Mucosa of descending colon (tissue), 3 donors: ENCODE data around the gene MED16. TPM values are rescaled to one million over a fixed set of nuclear protein-coding genes. Genes with fewer than 3 reads are reported as not detected.

Experiments used
- ATAC-seq: fragments of 200-7000 bp; cut with Tn5 transposase; one replicate; pipeline ENCODE4 v1.9.1; 2020; ENCODE audit warnings: mild to moderate bottlenecking, moderate library complexity
- DNase-seq, 3 donors: peaks; one replicate each; pipeline ENCODE4 v3.0.0-alpha.2; 2020
- H3K36me3 ChIP-seq: fragments of 200-600 bp; one replicate; pipeline ENCODE4 v1.8.0; 2021; ENCODE audit warnings: low read depth, mild to moderate bottlenecking
- H3K4me1 ChIP-seq: fragments of 200-600 bp; one replicate; pipeline ENCODE4 v1.8.0; 2021; ENCODE audit warnings: low read depth, mild to moderate bottlenecking
- H3K4me3 ChIP-seq: fragments of 200-600 bp; one replicate; pipeline ENCODE4 v1.8.0; 2021; ENCODE audit warnings: mild to moderate bottlenecking
- H3K9me3 ChIP-seq: fragments of 200-600 bp; one replicate; pipeline ENCODE4 v1.8.0; 2021; ENCODE audit warnings: mild to moderate bottlenecking
- intact Hi-C, 2 donors: fragments of 100-400 bp; cut with DNase I in 1 of 2; cut with micrococcal nuclease in 1 of 2; formaldehyde crosslinking; loops; one replicate each; pipeline versions ENCODE4 v1.11.0 to v1.11.1; 2022; cut with DNase I, micrococcal nuclease
- total RNA-seq, 3 donors: library from RNA; stranded (reverse); fragmentation: NEBNext Ultra II Directional in 2 of 3; extraction: Animal tissue kit (Norgen Biotek cat#: 25700) in 2 of 3; gene quantifications; one replicate each; pipeline versions ENCODE4 v1.2.1 to v1.2.4, GENCODE V29; 2021 to 2023
- TF ChIP-seq, protein P1 (sequence below): fragments of 200-600 bp; IDR thresholded peaks from one replicate; pipeline ENCODE4 v1.8.0; 2022; ENCODE audit warnings: antibody characterized with exemption, mild to moderate bottlenecking
- donor health status: DM: no; HTN: no; CAD: no; lungs with moderate emphysema.
- donor health status: DM: no; HTN: no; CAD: no.
- donor health status: DM: no; HTN: yes; CAD: no.

The MED16 gene
- total RNA-seq, 3 donors from 2014 or later = 53.4 to 77.4 (median 61.4) TPM

DNA sequence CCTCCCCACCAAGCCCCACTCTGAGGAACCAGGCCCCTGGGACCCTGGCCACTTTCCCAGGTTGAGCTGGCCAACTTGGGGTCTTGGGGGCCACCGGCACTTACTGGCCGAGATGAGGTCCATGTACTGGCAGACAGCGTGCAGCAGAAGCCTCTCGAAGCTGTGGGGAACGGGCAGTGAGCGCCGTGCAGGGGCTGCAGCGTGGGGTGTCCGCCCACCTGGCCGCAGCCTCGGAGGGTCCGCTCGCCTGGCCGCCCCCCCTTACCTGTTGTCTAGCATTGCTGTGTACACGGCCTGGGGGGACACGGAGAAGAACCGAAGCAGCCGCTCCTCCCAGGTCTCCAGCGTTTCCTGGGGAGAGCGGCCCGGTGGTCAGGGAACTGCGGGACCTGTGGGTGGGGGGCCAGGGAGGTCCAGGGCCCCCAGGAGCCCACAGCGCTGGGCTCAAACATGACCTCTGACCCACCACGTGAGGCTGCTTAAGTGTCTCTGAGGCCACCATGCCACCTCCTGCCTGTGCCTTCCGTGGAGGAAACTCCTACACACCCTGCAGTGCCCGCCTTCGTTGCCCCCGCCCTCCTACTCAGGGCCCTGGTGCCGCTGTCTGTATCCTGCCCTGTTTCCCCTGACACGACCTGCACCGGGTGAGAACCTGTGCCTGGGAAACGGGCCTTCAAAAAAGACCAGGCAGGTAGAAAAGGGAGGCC, 6.5 kb upstream of the MED16 start:
- Histone ChIP-seq H3K4me3 (no peak overlapping the region), H3K4me1 (peaks cover 2% of the 10 kb centered on the region), H3K9me3 (no peaks in the 10 kb centered on the region), H3K36me3 (no peaks in the 10 kb centered on the region)
- DNase-seq = no peak
- no peak for ATAC-seq
- TF ChIP-seq, protein P1, sequence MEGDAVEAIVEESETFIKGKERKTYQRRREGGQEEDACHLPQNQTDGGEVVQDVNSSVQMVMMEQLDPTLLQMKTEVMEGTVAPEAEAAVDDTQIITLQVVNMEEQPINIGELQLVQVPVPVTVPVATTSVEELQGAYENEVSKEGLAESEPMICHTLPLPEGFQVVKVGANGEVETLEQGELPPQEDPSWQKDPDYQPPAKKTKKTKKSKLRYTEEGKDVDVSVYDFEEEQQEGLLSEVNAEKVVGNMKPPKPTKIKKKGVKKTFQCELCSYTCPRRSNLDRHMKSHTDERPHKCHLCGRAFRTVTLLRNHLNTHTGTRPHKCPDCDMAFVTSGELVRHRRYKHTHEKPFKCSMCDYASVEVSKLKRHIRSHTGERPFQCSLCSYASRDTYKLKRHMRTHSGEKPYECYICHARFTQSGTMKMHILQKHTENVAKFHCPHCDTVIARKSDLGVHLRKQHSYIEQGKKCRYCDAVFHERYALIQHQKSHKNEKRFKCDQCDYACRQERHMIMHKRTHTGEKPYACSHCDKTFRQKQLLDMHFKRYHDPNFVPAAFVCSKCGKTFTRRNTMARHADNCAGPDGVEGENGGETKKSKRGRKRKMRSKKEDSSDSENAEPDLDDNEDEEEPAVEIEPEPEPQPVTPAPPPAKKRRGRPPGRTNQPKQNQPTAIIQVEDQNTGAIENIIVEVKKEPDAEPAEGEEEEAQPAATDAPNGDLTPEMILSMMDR = no peak
- intact Hi-C loops = no loop called here

DNA sequence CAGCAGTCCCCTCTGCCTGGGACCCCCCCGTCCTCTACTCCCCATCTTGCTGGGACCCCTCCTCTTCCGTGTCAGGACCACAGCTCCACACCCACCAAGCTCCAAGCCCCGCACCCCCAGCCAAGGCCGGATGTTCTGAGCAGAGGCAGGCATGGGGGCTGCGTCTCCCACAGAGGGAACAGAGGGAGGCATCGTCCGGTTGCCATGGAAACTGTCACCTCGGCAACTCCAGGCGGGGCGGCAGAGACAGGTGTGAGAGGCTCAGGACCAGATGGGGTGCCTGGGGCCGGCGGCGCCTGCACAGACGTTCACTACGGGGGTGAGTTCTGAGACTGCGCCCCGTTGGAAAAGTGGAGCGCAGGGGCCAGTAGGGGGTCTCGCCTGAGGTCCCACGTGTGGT, 5.7 kb upstream of the MED16 start:
- Histone ChIP-seq H3K9me3 (no peaks in the 10 kb centered on the region), H3K4me1 (peaks cover 2% of the 10 kb centered on the region), H3K36me3 (no peaks in the 10 kb centered on the region), H3K4me3 (no peak overlapping the region)
- TF ChIP-seq, protein P1 = no peak
- DNase-seq (peak in 1 of 3 donors; percentile 70), ATAC-seq (no peak)
- intact Hi-C loops = no loop called here

DNA sequence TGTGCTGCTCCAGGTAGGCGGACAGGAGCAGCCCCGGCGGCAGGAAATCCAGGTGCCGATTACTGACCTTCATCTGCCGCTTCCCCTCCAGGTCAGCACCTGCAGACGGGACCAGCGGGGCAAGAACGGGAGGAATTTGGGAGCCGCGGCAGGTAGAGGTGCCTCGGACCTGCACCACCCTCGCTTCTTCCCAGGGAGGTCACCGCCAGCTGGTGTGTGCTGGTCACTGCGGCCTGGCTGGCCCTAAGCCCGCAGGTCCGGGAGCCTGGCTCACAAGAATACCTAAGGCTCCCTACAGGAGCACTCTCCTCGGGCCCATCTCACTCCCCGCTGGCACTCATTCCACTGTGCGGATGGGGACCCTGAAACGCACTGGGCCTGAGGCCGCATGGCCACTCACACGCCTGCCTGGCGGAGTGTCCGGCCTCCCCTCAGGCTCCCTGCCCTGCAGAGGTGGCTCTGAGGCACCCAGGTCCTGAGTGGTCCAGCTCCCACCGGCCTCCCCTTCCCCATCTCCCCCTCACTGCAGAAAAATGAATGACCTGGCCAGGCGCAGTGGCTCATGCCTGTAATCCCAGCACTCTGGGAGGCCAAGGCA, 4.6 kb upstream of the MED16 start:
- no peak for ATAC-seq
- no peaks in the 10 kb centered on the region for H3K36me3 ChIP-seq
- intact Hi-C loops = no loop called here

DNA sequence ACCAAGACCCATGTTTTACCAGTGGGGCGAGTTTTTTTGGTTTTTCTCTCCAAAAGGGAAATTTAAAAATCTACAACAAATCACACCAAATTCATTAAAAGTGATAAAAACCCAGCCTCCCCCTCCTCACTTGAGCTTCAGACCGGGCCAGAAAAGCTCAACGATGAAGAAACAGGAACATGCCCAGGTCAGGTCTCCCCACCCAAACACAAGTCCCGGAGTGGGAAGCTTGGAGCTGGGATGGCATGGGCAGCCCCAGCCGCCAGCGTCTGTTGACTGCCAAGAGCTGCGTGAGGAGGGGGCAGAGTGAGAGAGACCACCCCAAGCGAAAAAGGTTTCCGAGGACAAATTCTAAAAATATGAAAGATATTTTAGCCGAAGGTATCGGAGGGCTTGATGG, 4.0 kb upstream of the MED16 start:
- no peak overlapping the region for H3K4me3 ChIP-seq
- no peaks in the 10 kb centered on the region for H3K9me3 ChIP-seq
- DNase-seq (no peak), ATAC-seq (no peak)
- H3K4me1 ChIP-seq = peaks cover 5% of the 10 kb centered on the region
- intact Hi-C loops = no loop called here
- H3K36me3 ChIP-seq = no peaks in the 10 kb centered on the region
- TF ChIP-seq, protein P1 = no peak

More for the DNA sequence above, 4.6 kb upstream of the MED16 start:
- Histone ChIP-seq H3K4me1 (peaks cover 5% of the 10 kb centered on the region), H3K9me3 (no peaks in the 10 kb centered on the region), H3K4me3 (no peak overlapping the region)
- TF ChIP-seq, protein P1 = no peak
- no peak for DNase-seq

DNA sequence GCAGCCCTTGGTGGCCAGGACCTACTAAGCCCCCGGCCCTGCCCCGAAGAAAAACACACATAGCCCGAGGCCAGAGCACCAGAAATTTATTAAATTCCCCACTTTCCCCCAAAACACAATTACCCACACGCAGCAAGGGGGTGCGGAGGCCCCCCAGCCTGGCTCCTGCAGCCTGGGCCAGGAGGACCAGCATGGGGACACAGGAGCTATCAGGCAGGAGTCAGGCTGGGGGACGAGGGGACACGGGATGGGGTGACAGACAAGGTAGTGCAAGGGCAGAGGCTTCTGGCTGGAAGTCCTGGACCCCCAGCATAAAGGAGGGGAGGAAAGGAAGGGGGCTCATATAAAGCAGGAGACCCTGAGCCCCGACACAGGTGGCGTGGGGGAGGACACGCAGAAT, 3.4 kb upstream of the MED16 start:
- no peaks in the 10 kb centered on the region for H3K9me3 ChIP-seq
- no peaks in the 10 kb centered on the region for H3K36me3 ChIP-seq
- TF ChIP-seq, protein P1 = no peak
- intact Hi-C loops = no loop called here
- DNase-seq (no peak), ATAC-seq (no peak)
- H3K4me1 ChIP-seq = peaks cover 5% of the 10 kb centered on the region
- no peak overlapping the region for H3K4me3 ChIP-seq
